Body of pancreas (tissue), 4 donors: ENCODE data around the gene STK32B. TPM values are rescaled to one million over a fixed set of nuclear protein-coding genes. Genes with fewer than 3 reads are reported as not detected.

Experiments used
- ATAC-seq: fragments of 150-250 bp; one replicate; pipeline ENCODE4 v1.9.1; 2016
- DNase-seq, 4 donors: peaks; one replicate each; pipeline ENCODE4 v3.0.0-alpha.2; 2019
- H3K27ac ChIP-seq, 4 donors: fragments of 200-600 bp; sonication (generic); 1 replicate in 3 of 4; 2 replicates in 1 of 4; pipeline versions ENCODE4 v1.5.1 to v1.6.1; 2016 to 2019; ENCODE audit warnings: mild to moderate bottlenecking in 1 of 4, mixed read lengths in 1 of 4, moderate library complexity in 1 of 4
- H3K27me3 ChIP-seq, 2 donors: fragments of 200-600 bp; sonication (generic); one replicate each; pipeline ENCODE4 v1.6.0; 2016; ENCODE audit warnings: mild to moderate bottlenecking in 1 of 2
- H3K36me3 ChIP-seq, 2 donors: fragments of 200-600 bp; sonication (generic); replicated peaks in 1 of 2; 2 replicates each; pipeline ENCODE4 v1.5.1; 2016; ENCODE audit warnings: low read depth in 2 of 2; ENCODE audit not compliant: insufficient read depth in 1 of 2
- H3K4me1 ChIP-seq: fragments of 200-600 bp; sonication (generic); one replicate; pipeline ENCODE4 v1.6.0; 2016
- H3K4me3 ChIP-seq, 2 donors: fragments of 200-600 bp; sonication (generic); 1 replicate in 1 of 2; 2 replicates in 1 of 2; pipeline ENCODE4 v1.5.1; 2016 to 2019
- H3K9me3 ChIP-seq, 3 donors: fragments of 200-600 bp; sonication (generic); 1 replicate in 2 of 3; 2 replicates in 1 of 3; pipeline ENCODE4 v1.5.1; 2016
- POLR2A ChIP-seq, 3 donors: fragments of 450-650 bp; IDR thresholded peaks; one replicate each; pipeline ENCODE4 v1.6.1; 2016; ENCODE audit warnings: antibody characterized with exemption in 3 of 3, mild to moderate bottlenecking in 2 of 3
- WGBS, 2 donors: methylation state at CpG; one replicate each; pipeline ENCODE4 v1.1.5; 2017; 5-methylcytosine and 5-hydroxymethylcytosine counted together
- intact Hi-C: fragments of 100-400 bp; cut with DNase I; formaldehyde crosslinking; loops from one replicate; pipeline ENCODE4 v1.15.1; 2023
- total RNA-seq, 2 donors: library from RNA; depleted of rRNA; stranded (reverse); fragments of >200 nt; gene quantifications; one replicate each; pipeline ENCODE4 v1.1.0, GENCODE V29; 2016
- TF ChIP-seq, protein P1 (sequence below), 7 experiments: fragments of 450-650 bp in 4 of 7; fragments of 200-600 bp in 3 of 7; sonication (generic) in 3 of 7; IDR thresholded peaks; one replicate each; pipeline ENCODE4 v1.5.1; 2016 to 2019; ENCODE audit warnings: antibody characterized with exemption in 7 of 7

Gene STK32B
- total RNA-seq, 2 donors from 2014 or later, result 1.3 to 4.9 TPM

- ATAC-seq (no peak), DNase-seq (no peak)
- intact Hi-C loops, result no loop called here
- TF ChIP-seq, protein P1, sequence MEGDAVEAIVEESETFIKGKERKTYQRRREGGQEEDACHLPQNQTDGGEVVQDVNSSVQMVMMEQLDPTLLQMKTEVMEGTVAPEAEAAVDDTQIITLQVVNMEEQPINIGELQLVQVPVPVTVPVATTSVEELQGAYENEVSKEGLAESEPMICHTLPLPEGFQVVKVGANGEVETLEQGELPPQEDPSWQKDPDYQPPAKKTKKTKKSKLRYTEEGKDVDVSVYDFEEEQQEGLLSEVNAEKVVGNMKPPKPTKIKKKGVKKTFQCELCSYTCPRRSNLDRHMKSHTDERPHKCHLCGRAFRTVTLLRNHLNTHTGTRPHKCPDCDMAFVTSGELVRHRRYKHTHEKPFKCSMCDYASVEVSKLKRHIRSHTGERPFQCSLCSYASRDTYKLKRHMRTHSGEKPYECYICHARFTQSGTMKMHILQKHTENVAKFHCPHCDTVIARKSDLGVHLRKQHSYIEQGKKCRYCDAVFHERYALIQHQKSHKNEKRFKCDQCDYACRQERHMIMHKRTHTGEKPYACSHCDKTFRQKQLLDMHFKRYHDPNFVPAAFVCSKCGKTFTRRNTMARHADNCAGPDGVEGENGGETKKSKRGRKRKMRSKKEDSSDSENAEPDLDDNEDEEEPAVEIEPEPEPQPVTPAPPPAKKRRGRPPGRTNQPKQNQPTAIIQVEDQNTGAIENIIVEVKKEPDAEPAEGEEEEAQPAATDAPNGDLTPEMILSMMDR (IDR thresholded peaks at IDR 0.05), result no peak
- TF ChIP-seq POLR2A (IDR thresholded peaks at IDR 0.05), result no peak
- Histone ChIP-seq H3K4me3 (no peak overlapping the region), H3K9me3 (peaks cover 0 to 9% (median 0%) of the 10 kb centered on the region in 3 donors), H3K27ac (no peak overlapping the region), H3K36me3 (no peaks in the 10 kb centered on the region), H3K27me3 (no peaks in the 10 kb centered on the region), H3K4me1 (no peaks in the 10 kb centered on the region)
- 51 to 66% methylated on average over 3 of the region's 3 CpGs for WGBS, 2 donors
Measured at GRCh38 chr4:5421416-5421815, 370.1 kb downstream of the STK32B start.

GRCh38 chr4:5422195-5422594 is 370.9 kb downstream of the STK32B start:
- TF ChIP-seq, protein P1 (IDR thresholded peaks at IDR 0.05), result no peak
- no peak for TF ChIP-seq POLR2A (IDR thresholded peaks at IDR 0.05)
- Histone ChIP-seq H3K9me3 (peaks cover 0 to 3% (median 0%) of the 10 kb centered on the region in 3 donors), H3K4me1 (no peaks in the 10 kb centered on the region), H3K36me3 (no peaks in the 10 kb centered on the region), H3K27ac (no peak overlapping the region), H3K4me3 (no peak overlapping the region), H3K27me3 (no peaks in the 10 kb centered on the region)
- DNase-seq, result no peak
- 40 to 46% methylated on average over 2 of the region's 2 CpGs for WGBS, 2 donors
- ATAC-seq, result no peak
- intact Hi-C loops, result no loop called here

GRCh38 chr4:5423670-5424069 is 372.4 kb downstream of the STK32B start:
- no peak for TF ChIP-seq POLR2A (IDR thresholded peaks at IDR 0.05)
- TF ChIP-seq, protein P1 (IDR thresholded peaks at IDR 0.05), result no peak
- Histone ChIP-seq H3K27ac (no peak overlapping the region), H3K9me3 (no peaks in the 10 kb centered on the region), H3K36me3 (no peaks in the 10 kb centered on the region), H3K4me3 (no peak overlapping the region), H3K4me1 (no peaks in the 10 kb centered on the region), H3K27me3 (no peaks in the 10 kb centered on the region)
- intact Hi-C loops, result no loop called here
- 63 to 72% methylated on average over 4 to 6 of the region's 6 CpGs for WGBS, 2 donors
- ATAC-seq (no peak), DNase-seq (no peak)

DNA sequence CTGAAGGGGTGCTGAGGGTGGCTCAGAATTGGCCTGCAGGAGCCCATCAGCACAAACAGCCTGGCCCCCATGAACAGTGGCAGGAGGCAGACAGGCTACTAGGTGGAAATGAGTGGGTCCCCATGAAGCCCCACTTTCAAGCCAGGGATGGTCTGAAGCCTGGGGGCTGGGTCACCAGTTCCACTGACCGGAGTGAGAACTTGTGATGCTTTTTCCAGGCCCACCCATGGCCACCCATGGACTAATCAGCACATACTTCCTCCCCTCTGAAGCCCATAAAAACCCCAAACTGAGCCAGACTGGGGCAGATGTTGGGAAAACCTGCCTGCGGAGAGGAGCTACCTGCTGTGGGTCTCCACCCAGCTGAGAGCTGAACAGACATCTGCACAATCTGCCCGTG is 372.9 kb downstream of the STK32B start:
- H3K36me3 ChIP-seq, result no peaks in the 10 kb centered on the region
- TF ChIP-seq, protein P1 (IDR thresholded peaks at IDR 0.05), result no peak
- no peak for TF ChIP-seq POLR2A (IDR thresholded peaks at IDR 0.05)
- 75 to 100% methylated on average over 1 to 3 of the region's 3 CpGs for WGBS, 2 donors

GRCh38 chr4:5424901-5425300 is 373.6 kb downstream of the STK32B start:
- no peak for DNase-seq
- 67 to 82% methylated on average over 1 to 8 of the region's 8 CpGs for WGBS, 2 donors
- Histone ChIP-seq H3K27me3 (no peaks in the 10 kb centered on the region), H3K9me3 (no peaks in the 10 kb centered on the region), H3K4me3 (no peak overlapping the region), H3K27ac (no peak overlapping the region), H3K36me3 (no peaks in the 10 kb centered on the region), H3K4me1 (no peaks in the 10 kb centered on the region)
- intact Hi-C loops, result no loop called here
- TF ChIP-seq POLR2A (IDR thresholded peaks at IDR 0.05), result no peak
- no peak for ATAC-seq

More for the DNA sequence above, 372.9 kb downstream of the STK32B start:
- H3K4me3 ChIP-seq, result no peak overlapping the region
- H3K4me1 ChIP-seq, result no peaks in the 10 kb centered on the region
- no peaks in the 10 kb centered on the region for H3K27me3 ChIP-seq
- no peaks in the 10 kb centered on the region for H3K9me3 ChIP-seq
- intact Hi-C loops, result no loop called here
- ATAC-seq (no peak), DNase-seq (no peak)
- H3K27ac ChIP-seq, result no peak overlapping the region
